HepG2 (cell line): ENCODE results near the gene LIME1. TPM values are rescaled to one million over a fixed set of nuclear protein-coding genes. Genes with fewer than 3 reads are reported as not detected.

Experiments used
- AGO2 ChIP-seq: fragments of 200-400 bp; formaldehyde crosslinking; optimal IDR thresholded peaks from 2 replicates; pipeline ENCODE3; 2017; ENCODE audit warnings: mild to moderate bottlenecking, low read depth, low read length, moderate library complexity
- AKAP8 ChIP-seq: sonication (generic); formaldehyde crosslinking; IDR thresholded peaks from 2 replicates; pipeline ENCODE4 v1.5.1; 2020; ENCODE audit warnings: mild to moderate bottlenecking, missing genetic modification reagents
- BCL6 ChIP-seq: IDR thresholded peaks from 2 replicates; pipeline ENCODE4 v1.6.1; 2016; ENCODE audit warnings: missing genetic modification reagents, missing compliant biosample characterization
- CCAR2 ChIP-seq: fragments of 200-400 bp; formaldehyde crosslinking; optimal IDR thresholded peaks from 2 replicates; pipeline ENCODE3; 2018; ENCODE audit warnings: low read depth, mild to moderate bottlenecking, low read length, moderate library complexity
- CENPX ChIP-seq: sonication (generic); formaldehyde crosslinking; IDR thresholded peaks from 2 replicates; pipeline ENCODE4 v1.9.0; 2021; ENCODE audit warnings: mild to moderate bottlenecking, missing genetic modification reagents, moderate library complexity
- FOXA1 ChIP-seq, 2 experiments: fragments of 450-650 bp in 1 of 2; sonication (generic) in 1 of 2; formaldehyde crosslinking in 1 of 2; IDR thresholded peaks; 2 replicates each; pipeline versions ENCODE4 v1.4.0 to v1.6.1; 2016 to 2020; ENCODE audit warnings: missing genetic modification reagents in 1 of 2
- FOXM1 ChIP-seq: sonication (generic); formaldehyde crosslinking; IDR thresholded peaks from 2 replicates; pipeline ENCODE4 v1.5.0; 2020; ENCODE audit warnings: missing genetic modification reagents
- HOXA5 ChIP-seq: sonication (generic); formaldehyde crosslinking; IDR thresholded peaks from 2 replicates; pipeline ENCODE4 v1.4.0; 2020; ENCODE audit warnings: missing genetic modification reagents
- JUND ChIP-seq: sonication (generic); formaldehyde crosslinking; IDR thresholded peaks from 2 replicates; pipeline ENCODE4 v1.8.0; 2022; ENCODE audit warnings: mild to moderate bottlenecking, missing genetic modification reagents
- MAFG ChIP-seq: sonication (generic); formaldehyde crosslinking; IDR thresholded peaks from 2 replicates; pipeline ENCODE4 v1.5.1; 2020; ENCODE audit warnings: mild to moderate bottlenecking, missing genetic modification reagents
- POLR2A ChIP-seq, 2 experiments: IDR thresholded peaks; 2 replicates each; pipeline ENCODE4 v1.6.1; 2011; ENCODE audit warnings: low read depth in 2 of 2, low read length in 2 of 2, mild to moderate bottlenecking in 1 of 2, moderate library complexity in 1 of 2; ENCODE audit not compliant: insufficient read depth in 1 of 2
- POLR2AphosphoS2 ChIP-seq: IDR thresholded peaks from 2 replicates; pipeline ENCODE4 v1.6.1; 2011; ENCODE audit warnings: low read depth, low read length, improper control_type of control experiment
- RAD51 ChIP-seq: fragments of 450-650 bp; IDR thresholded peaks from 2 replicates; pipeline ENCODE4 v1.6.1; 2016; ENCODE audit warnings: borderline replicate concordance
- SAFB2 ChIP-seq: sonication (generic); formaldehyde crosslinking; IDR thresholded peaks from 2 replicates; pipeline ENCODE4 v1.5.1; 2020; ENCODE audit warnings: missing genetic modification reagents, low read depth, mild to moderate bottlenecking, borderline replicate concordance
- ZNF367 ChIP-seq: sonication (generic); formaldehyde crosslinking; IDR thresholded peaks from 2 replicates; pipeline ENCODE4 v1.4.0; 2020; ENCODE audit warnings: missing genetic modification reagents, borderline replicate concordance
- ZNF446 ChIP-seq: sonication (generic); formaldehyde crosslinking; IDR thresholded peaks from 2 replicates; pipeline ENCODE4 v1.5.0; 2020; ENCODE audit warnings: mild to moderate bottlenecking, missing genetic modification reagents
- ZNF607 ChIP-seq: sonication (generic); formaldehyde crosslinking; IDR thresholded peaks from 2 replicates; pipeline ENCODE4 v1.5.1; 2020; ENCODE audit warnings: missing genetic modification reagents, mild to moderate bottlenecking, borderline replicate concordance
- ZNF777 ChIP-seq: sonication (generic); formaldehyde crosslinking; IDR thresholded peaks from 2 replicates; pipeline ENCODE4 v1.4.0; 2020; ENCODE audit warnings: missing genetic modification reagents
- polyA plus RNA-seq, 8 experiments: library from polyadenylated mRNA; depleted of rRNA in 3 of 8; stranded (reverse) in 7 of 8; unstranded in 1 of 8; fragments of >200 nt; fragmentation: Illumina TruSeq in 4 of 8; extraction: Trizol in 4 of 8; gene quantifications; 2 replicates each; pipeline versions ENCODE4 v1.2.1 to v1.2.3, GENCODE V29; 2011 to 2016; ENCODE audit warnings: low read depth in 4 of 8, missing spikeins in 1 of 8, mixed read lengths in 1 of 8; ENCODE audit not compliant: insufficient read depth in 1 of 8
- total RNA-seq, 5 experiments: library from RNA; depleted of rRNA; stranded (reverse); fragments of >200 nt; fragmentation: Illumina TruSeq; extraction: Trizol; gene quantifications; 2 replicates each; pipeline ENCODE4 v1.2.3, GENCODE V29; 2016; ENCODE audit warnings: low read depth in 1 of 5
- TF ChIP-seq, protein P1 (sequence below): sonication (generic); formaldehyde crosslinking; IDR thresholded peaks from 2 replicates; pipeline ENCODE4 v1.4.0; 2020; ENCODE audit warnings: mild to moderate bottlenecking, missing genetic modification reagents
- TF ChIP-seq, protein P2 (sequence below): sonication (generic); formaldehyde crosslinking; IDR thresholded peaks from 2 replicates; pipeline ENCODE4 v1.5.0; 2020; ENCODE audit warnings: missing genetic modification reagents
- TF ChIP-seq, protein P3 (sequence below): sonication (generic); formaldehyde crosslinking; IDR thresholded peaks from 2 replicates; pipeline ENCODE4 v1.5.0; 2020; ENCODE audit warnings: missing genetic modification reagents
- TF ChIP-seq, protein P4 (sequence below): sonication (generic); formaldehyde crosslinking; IDR thresholded peaks from 2 replicates; pipeline ENCODE4 v1.8.1; 2023; ENCODE audit warnings: mild to moderate bottlenecking, missing genetic modification reagents, borderline replicate concordance
- TF ChIP-seq, protein P5 (sequence below): sonication (generic); formaldehyde crosslinking; IDR thresholded peaks from 2 replicates; pipeline ENCODE4 v1.4.0; 2020; ENCODE audit warnings: missing genetic modification reagents, mild to moderate bottlenecking, borderline replicate concordance
- TF ChIP-seq, protein P6 (sequence below): sonication (generic); formaldehyde crosslinking; IDR thresholded peaks from 2 replicates; pipeline ENCODE4 v1.5.0; 2020; ENCODE audit warnings: missing genetic modification reagents, mild to moderate bottlenecking, borderline replicate concordance

The LIME1 gene
- total and polyA plus RNA-seq, 2 of the 13 experiments (the other 11 are each of a cell fraction or from before 2014, with no cell fraction given) = 13.0 to 61.5 TPM

DNA sequence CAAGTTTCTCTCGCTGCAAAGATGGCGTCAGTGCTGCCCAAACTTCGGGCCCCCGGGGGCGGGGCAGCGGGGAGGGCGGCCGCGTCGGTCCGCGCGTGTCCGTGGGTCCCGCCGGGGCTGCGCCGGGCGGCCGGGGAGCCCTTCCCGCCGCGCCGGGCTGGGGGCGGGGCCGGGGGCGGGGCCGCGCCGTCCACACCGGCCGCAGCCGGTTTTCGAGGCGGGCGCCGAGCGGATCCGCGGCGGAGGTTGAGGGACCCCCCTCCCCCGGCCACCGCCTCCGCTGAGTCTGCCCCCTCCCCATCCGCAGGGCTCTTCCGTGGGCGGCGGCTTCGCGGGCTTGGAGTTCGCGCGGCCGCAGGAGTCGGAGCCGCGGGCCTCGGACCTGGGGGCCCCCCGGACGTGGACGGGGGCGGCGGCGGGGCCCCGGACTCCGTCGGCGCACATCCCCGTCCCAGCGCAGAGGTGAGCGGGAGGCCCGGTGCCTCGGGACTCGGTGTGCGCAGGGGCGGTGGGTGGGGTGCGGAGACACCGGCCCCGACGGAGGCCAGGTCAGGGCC lies 3.7 kb downstream of the LIME1 start (continued):
- TF ChIP-seq MAFG (CRISPR knock-in tag) (peak; percentile 14; the same call in 1 of the 2 replicates), JUND (CRISPR knock-in tag) (0 out of 2 replicates have a peak, but pooled peaks have one; percentile 19), ZNF777 (CRISPR knock-in tag) (peak; percentile 73; the same call in 1 of the 2 replicates), POLR2AphosphoS2 (no peak), SAFB2 (CRISPR knock-in tag) (0 out of 2 replicates have a peak, but pooled peaks have one; percentile 86), CCAR2 (no peak), FOXM1 (CRISPR knock-in tag) (no peak), ZNF367 (peak; percentile 9; the same call in 1 of the 2 replicates), HOXA5 (CRISPR knock-in tag) (no peak), BCL6 (CRISPR knock-in tag) (no peak), RAD51 (no peak), CENPX (CRISPR knock-in tag) (0 out of 2 replicates have a peak, but pooled peaks have one; percentile 14), POLR2A (IDR thresholded peaks at IDR 0.05; ENCODE audit: insufficient read depth in 1 of 2, low read depth in 2 of 2, low read length in 2 of 2) (no peak), ZNF446 (CRISPR knock-in tag) (peak; percentile 64; the same call in 1 of the 2 replicates), ZNF607 (CRISPR knock-in tag) (no peak), AGO2 (peak; percentile 93), AKAP8 (peak; percentile 91; the same call in 1 of the 2 replicates), FOXA1 (IDR thresholded peaks at IDR 0.05) (no peak), FOXA1 (CRISPR knock-in tag; IDR thresholded peaks at IDR 0.05) (no peak)
- TF ChIP-seq, protein P1, sequence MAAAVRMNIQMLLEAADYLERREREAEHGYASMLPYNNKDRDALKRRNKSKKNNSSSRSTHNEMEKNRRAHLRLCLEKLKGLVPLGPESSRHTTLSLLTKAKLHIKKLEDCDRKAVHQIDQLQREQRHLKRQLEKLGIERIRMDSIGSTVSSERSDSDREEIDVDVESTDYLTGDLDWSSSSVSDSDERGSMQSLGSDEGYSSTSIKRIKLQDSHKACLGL (CRISPR knock-in tag) = no peak
- TF ChIP-seq, protein P2, sequence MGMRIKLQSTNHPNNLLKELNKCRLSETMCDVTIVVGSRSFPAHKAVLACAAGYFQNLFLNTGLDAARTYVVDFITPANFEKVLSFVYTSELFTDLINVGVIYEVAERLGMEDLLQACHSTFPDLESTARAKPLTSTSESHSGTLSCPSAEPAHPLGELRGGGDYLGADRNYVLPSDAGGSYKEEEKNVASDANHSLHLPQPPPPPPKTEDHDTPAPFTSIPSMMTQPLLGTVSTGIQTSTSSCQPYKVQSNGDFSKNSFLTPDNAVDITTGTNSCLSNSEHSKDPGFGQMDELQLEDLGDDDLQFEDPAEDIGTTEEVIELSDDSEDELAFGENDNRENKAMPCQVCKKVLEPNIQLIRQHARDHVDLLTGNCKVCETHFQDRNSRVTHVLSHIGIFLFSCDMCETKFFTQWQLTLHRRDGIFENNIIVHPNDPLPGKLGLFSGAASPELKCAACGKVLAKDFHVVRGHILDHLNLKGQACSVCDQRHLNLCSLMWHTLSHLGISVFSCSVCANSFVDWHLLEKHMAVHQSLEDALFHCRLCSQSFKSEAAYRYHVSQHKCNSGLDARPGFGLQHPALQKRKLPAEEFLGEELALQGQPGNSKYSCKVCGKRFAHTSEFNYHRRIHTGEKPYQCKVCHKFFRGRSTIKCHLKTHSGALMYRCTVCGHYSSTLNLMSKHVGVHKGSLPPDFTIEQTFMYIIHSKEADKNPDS = no peak
- TF ChIP-seq, protein P3, sequence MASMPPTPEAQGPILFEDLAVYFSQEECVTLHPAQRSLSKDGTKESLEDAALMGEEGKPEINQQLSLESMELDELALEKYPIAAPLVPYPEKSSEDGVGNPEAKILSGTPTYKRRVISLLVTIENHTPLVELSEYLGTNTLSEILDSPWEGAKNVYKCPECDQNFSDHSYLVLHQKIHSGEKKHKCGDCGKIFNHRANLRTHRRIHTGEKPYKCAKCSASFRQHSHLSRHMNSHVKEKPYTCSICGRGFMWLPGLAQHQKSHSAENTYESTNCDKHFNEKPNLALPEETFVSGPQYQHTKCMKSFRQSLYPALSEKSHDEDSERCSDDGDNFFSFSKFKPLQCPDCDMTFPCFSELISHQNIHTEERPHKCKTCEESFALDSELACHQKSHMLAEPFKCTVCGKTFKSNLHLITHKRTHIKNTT = no peak
- TF ChIP-seq, protein P4, sequence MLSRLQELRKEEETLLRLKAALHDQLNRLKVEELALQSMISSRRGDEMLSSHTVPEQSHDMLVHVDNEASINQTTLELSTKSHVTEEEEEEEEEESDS (CRISPR knock-in tag) = 0 out of 2 replicates have a peak, but pooled peaks have one; percentile 56
- TF ChIP-seq, protein P5, sequence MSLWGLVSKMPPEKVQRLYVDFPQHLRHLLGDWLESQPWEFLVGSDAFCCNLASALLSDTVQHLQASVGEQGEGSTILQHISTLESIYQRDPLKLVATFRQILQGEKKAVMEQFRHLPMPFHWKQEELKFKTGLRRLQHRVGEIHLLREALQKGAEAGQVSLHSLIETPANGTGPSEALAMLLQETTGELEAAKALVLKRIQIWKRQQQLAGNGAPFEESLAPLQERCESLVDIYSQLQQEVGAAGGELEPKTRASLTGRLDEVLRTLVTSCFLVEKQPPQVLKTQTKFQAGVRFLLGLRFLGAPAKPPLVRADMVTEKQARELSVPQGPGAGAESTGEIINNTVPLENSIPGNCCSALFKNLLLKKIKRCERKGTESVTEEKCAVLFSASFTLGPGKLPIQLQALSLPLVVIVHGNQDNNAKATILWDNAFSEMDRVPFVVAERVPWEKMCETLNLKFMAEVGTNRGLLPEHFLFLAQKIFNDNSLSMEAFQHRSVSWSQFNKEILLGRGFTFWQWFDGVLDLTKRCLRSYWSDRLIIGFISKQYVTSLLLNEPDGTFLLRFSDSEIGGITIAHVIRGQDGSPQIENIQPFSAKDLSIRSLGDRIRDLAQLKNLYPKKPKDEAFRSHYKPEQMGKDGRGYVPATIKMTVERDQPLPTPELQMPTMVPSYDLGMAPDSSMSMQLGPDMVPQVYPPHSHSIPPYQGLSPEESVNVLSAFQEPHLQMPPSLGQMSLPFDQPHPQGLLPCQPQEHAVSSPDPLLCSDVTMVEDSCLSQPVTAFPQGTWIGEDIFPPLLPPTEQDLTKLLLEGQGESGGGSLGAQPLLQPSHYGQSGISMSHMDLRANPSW (CRISPR knock-in tag) = no peak
- TF ChIP-seq, protein P6, sequence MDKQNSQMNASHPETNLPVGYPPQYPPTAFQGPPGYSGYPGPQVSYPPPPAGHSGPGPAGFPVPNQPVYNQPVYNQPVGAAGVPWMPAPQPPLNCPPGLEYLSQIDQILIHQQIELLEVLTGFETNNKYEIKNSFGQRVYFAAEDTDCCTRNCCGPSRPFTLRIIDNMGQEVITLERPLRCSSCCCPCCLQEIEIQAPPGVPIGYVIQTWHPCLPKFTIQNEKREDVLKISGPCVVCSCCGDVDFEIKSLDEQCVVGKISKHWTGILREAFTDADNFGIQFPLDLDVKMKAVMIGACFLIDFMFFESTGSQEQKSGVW (CRISPR knock-in tag) = no peak
